ENCODE results near the gene CCDC71. TPM values are rescaled to one million over a fixed set of nuclear protein-coding genes. Genes with fewer than 3 reads are reported as not detected.

Gene CCDC71
- total and polyA plus RNA-seq, 2 of the 13 experiments (the other 11 are each of a cell fraction or from before 2014, with no cell fraction given): 9.7 to 14.3 TPM

DNA sequence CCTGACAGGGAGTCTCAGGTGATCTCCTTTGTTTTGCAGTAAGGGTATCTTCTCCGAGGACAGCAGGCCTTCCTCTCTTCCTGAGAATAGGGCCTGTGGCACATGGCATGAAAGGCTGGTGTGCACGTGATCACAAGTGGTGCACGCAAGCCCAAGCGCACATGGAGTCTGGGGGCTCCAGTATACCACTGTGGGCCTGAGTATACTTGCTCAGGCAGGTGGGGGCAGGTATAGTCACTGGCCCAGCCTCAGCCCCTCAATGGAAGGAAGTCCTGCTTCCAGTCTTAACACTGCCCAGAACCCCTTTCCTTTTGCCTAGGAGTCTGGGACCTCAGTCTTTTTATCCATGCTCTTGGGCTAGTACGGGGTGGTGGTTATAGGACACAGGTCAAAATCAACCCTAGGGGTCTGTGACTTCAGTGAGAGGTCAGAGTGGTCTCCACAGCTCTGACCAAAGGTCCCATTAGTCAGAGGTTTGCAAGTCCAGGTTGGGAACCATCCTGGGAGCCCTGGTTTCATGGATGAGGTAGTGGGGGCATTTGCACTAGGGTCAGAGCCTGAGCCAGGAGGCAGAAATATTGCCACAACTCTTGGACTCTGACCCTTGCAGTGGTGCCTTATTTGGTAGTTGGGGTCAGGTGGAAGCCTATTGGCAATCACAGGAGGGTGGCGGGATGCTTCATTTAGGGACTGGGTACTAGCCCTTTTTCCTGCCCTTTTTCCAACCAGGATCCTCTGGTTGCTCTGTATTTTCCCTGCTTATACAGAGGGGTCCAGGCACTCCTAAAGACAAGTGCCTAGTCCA lies 823 bp upstream of the CCDC71 start (continued):
- TF ChIP-seq ZSCAN22 (CRISPR knock-in tag; IDR thresholded peaks at IDR 0.05): no peak
- TF ChIP-seq ZNF792 (CRISPR knock-in tag; IDR thresholded peaks at IDR 0.05): no peak
- no peak for TF ChIP-seq ZC3H4 (CRISPR knock-in tag; IDR thresholded peaks at IDR 0.05; ENCODE audit: borderline replicate concordance)
- TF ChIP-seq, protein P1, sequence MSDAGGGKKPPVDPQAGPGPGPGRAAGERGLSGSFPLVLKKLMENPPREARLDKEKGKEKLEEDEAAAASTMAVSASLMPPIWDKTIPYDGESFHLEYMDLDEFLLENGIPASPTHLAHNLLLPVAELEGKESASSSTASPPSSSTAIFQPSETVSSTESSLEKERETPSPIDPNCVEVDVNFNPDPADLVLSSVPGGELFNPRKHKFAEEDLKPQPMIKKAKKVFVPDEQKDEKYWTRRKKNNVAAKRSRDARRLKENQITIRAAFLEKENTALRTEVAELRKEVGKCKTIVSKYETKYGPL (CRISPR knock-in tag; IDR thresholded peaks at IDR 0.05): no peak
- TF ChIP-seq GTF3A (CRISPR knock-in tag; conservative IDR thresholded peaks at IDR 0.05): no peak; the same call in 1 of the 2 replicates
- TF ChIP-seq POLR2A (IDR thresholded peaks at IDR 0.05; ENCODE audit: insufficient read depth in 1 of 2, low read depth in 2 of 2, low read length in 2 of 2): 0 out of 4 replicates have a peak, but pooled peaks of 1 of the 2 experiments have one; percentile 34
- TF ChIP-seq MYNN (CRISPR knock-in tag; IDR thresholded peaks at IDR 0.05; ENCODE audit: low read depth): no peak
- TF ChIP-seq ZNF616 (CRISPR knock-in tag; IDR thresholded peaks at IDR 0.05; ENCODE audit: low read depth): no peak
- TF ChIP-seq, protein P2, sequence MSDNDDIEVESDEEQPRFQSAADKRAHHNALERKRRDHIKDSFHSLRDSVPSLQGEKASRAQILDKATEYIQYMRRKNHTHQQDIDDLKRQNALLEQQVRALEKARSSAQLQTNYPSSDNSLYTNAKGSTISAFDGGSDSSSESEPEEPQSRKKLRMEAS (IDR thresholded peaks at IDR 0.05): no peak
- no peak for TF ChIP-seq RARG (CRISPR knock-in tag; IDR thresholded peaks at IDR 0.05; ENCODE audit: low read depth)
- TF ChIP-seq, protein P3, sequence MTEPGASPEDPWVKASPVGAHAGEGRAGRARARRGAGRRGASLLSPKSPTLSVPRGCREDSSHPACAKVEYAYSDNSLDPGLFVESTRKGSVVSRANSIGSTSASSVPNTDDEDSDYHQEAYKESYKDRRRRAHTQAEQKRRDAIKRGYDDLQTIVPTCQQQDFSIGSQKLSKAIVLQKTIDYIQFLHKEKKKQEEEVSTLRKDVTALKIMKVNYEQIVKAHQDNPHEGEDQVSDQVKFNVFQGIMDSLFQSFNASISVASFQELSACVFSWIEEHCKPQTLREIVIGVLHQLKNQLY (CRISPR knock-in tag; IDR thresholded peaks at IDR 0.05): no peak
- TF ChIP-seq ZNF780A (CRISPR knock-in tag; IDR thresholded peaks at IDR 0.05): no peak
- no peak; the same call in 1 of the 2 replicates for TF ChIP-seq GATAD2A (CRISPR knock-in tag; IDR thresholded peaks at IDR 0.05)
- TF ChIP-seq, protein P4, sequence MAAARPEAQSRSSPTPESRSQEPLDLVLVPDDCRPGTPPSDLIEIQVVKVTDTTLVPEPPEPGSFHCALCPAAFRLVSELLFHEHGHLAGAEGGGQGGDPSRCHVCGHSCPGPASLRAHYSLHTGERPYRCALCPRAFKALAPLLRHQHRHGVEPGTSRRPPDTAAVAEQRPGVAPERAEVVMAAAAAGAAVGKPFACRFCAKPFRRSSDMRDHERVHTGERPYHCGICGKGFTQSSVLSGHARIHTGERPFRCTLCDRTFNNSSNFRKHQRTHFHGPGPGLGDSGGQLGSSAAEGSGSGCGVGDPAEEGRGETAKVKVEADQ (CRISPR knock-in tag; IDR thresholded peaks at IDR 0.05; ENCODE audit: borderline replicate concordance): no peak
- TF ChIP-seq ZBTB1 (CRISPR knock-in tag; IDR thresholded peaks at IDR 0.05; ENCODE audit: borderline replicate concordance): no peak
- TF ChIP-seq, protein P5, sequence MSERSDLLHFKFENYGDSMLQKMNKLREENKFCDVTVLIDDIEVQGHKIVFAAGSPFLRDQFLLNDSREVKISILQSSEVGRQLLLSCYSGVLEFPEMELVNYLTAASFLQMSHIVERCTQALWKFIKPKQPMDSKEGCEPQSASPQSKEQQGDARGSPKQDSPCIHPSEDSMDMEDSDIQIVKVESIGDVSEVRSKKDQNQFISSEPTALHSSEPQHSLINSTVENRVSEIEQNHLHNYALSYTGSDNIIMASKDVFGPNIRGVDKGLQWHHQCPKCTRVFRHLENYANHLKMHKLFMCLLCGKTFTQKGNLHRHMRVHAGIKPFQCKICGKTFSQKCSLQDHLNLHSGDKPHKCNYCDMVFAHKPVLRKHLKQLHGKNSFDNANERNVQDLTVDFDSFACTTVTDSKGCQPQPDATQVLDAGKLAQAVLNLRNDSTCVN (CRISPR knock-in tag; IDR thresholded peaks at IDR 0.05; ENCODE audit: borderline replicate concordance): no peak; the same call in 1 of the 2 replicates
- TF ChIP-seq, protein P6, sequence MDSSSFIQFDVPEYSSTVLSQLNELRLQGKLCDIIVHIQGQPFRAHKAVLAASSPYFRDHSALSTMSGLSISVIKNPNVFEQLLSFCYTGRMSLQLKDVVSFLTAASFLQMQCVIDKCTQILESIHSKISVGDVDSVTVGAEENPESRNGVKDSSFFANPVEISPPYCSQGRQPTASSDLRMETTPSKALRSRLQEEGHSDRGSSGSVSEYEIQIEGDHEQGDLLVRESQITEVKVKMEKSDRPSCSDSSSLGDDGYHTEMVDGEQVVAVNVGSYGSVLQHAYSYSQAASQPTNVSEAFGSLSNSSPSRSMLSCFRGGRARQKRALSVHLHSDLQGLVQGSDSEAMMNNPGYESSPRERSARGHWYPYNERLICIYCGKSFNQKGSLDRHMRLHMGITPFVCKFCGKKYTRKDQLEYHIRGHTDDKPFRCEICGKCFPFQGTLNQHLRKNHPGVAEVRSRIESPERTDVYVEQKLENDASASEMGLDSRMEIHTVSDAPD (CRISPR knock-in tag; IDR thresholded peaks at IDR 0.05): peak; percentile 76
- no peak; the same call in 1 of the 2 replicates for TF ChIP-seq RARA (CRISPR knock-in tag; IDR thresholded peaks at IDR 0.05)
- no peak for TF ChIP-seq IKZF1 (IDR thresholded peaks at IDR 0.05)
- no peak for TF ChIP-seq ZNF883 (CRISPR knock-in tag; IDR thresholded peaks at IDR 0.05; ENCODE audit: not compliant biosample characterization)
- TF ChIP-seq, protein P7, sequence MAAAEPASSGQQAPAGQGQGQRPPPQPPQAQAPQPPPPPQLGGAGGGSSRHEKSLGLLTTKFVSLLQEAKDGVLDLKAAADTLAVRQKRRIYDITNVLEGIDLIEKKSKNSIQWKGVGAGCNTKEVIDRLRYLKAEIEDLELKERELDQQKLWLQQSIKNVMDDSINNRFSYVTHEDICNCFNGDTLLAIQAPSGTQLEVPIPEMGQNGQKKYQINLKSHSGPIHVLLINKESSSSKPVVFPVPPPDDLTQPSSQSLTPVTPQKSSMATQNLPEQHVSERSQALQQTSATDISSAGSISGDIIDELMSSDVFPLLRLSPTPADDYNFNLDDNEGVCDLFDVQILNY (CRISPR knock-in tag; conservative IDR thresholded peaks at IDR 0.05): no peak
- TF ChIP-seq, protein P8, sequence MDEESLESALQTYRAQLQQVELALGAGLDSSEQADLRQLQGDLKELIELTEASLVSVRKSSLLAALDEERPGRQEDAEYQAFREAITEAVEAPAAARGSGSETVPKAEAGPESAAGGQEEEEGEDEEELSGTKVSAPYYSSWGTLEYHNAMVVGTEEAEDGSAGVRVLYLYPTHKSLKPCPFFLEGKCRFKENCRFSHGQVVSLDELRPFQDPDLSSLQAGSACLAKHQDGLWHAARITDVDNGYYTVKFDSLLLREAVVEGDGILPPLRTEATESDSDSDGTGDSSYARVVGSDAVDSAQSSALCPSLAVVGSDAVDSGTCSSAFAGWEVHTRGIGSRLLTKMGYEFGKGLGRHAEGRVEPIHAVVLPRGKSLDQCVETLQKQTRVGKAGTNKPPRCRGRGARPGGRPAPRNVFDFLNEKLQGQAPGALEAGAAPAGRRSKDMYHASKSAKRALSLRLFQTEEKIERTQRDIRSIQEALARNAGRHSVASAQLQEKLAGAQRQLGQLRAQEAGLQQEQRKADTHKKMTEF (CRISPR knock-in tag; IDR thresholded peaks at IDR 0.05): no peak
- no peak for TF ChIP-seq HNRNPLL (IDR thresholded peaks at IDR 0.05; ENCODE audit: low read depth, low read length, poor library complexity, severe bottlenecking)

Measured in HepG2 (cell line).